Ascending aorta (tissue), 2 donors: Measurements from ENCODE around the gene SUZ12. TPM values are rescaled to one million over a fixed set of nuclear protein-coding genes. Genes with fewer than 3 reads are reported as not detected.
"Not testable (repeated sequence)": the region's sequence is repeated elsewhere in the genome, so short reads cannot be mapped to it uniquely, and the experiment has no call there.

Experiments
- DNase-seq, 2 donors: peaks; one replicate each; pipeline ENCODE4 v3.0.0-alpha.2; 2019; ENCODE audit warnings: low spot score in 2 of 2
- H3K27ac ChIP-seq, 2 donors: fragments of 200-600 bp; sonication (generic); one replicate each; pipeline ENCODE4 v1.5.1; 2016 to 2017; ENCODE audit warnings: mild to moderate bottlenecking in 1 of 2
- H3K27me3 ChIP-seq: fragments of 200-600 bp; sonication (generic); one replicate; pipeline ENCODE4 v1.5.1; 2017
- H3K36me3 ChIP-seq, 2 donors: fragments of 200-600 bp; sonication (generic); one replicate each; pipeline ENCODE4 v1.5.1; 2016
- H3K4me1 ChIP-seq, 2 donors: fragments of 200-600 bp; sonication (generic); one replicate each; pipeline ENCODE4 v1.5.1; 2016 to 2017; ENCODE audit warnings: mild to moderate bottlenecking in 1 of 2
- H3K4me3 ChIP-seq, 2 donors: fragments of 200-600 bp; sonication (generic); one replicate each; pipeline ENCODE4 v1.5.1; 2016 to 2017; ENCODE audit warnings: mild to moderate bottlenecking in 1 of 2
- H3K9me3 ChIP-seq, 2 donors: fragments of 200-600 bp; sonication (generic); one replicate each; pipeline ENCODE4 v1.5.1; 2016
- intact Hi-C: fragments of 100-400 bp; cut with DNase I; formaldehyde crosslinking; loops from one replicate; pipeline ENCODE4 v1.15.1; 2023
- total RNA-seq: library from RNA; depleted of rRNA; stranded (reverse); fragments of >200 nt; gene quantifications from one replicate; pipeline ENCODE4 v1.1.0, GENCODE V29; 2016

Gene SUZ12
- total RNA-seq, 1 donor from 2014 or later, result 6.5 TPM

GRCh38 chr17:32041306-32041875 lies 104.6 kb downstream of the SUZ12 start:
- H3K4me1 ChIP-seq, H3K27me3 ChIP-seq, intact Hi-C loops, H3K4me3 ChIP-seq, H3K9me3 ChIP-seq, H3K27ac ChIP-seq, DNase-seq: not testable (repeated sequence)
- H3K36me3 ChIP-seq, result peaks cover 32 to 36% of the 10 kb centered on the region in 2 donors

GRCh38 chr17:32042266-32042665 lies 105.5 kb downstream of the SUZ12 start:
- not testable (repeated sequence) for H3K4me3 ChIP-seq
- H3K36me3 ChIP-seq, result peaks cover 25 to 27% of the 10 kb centered on the region in 2 donors

DNA sequence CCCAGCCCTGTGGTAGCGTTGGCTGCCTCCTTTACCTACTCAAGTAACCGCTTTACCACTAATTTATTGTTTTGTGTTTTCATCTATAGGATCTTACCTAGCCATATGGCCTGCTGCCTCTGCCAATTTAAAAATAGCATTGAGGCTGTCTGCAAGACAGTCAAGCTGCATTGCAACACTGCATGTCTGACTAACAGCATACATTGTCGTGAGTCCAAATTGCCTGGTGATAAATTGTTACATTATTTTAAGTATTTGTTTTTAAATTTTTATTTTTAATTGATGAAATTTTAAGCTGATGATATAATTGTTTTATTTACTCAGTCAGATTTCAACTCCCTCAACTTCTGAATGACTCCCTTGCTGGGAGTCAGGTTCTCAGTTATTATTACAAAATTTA lies 108.8 kb downstream of the SUZ12 start:
- intact Hi-C loops, H3K27me3 ChIP-seq, H3K27ac ChIP-seq, H3K4me3 ChIP-seq, H3K9me3 ChIP-seq, DNase-seq, H3K4me1 ChIP-seq: not testable (repeated sequence)
- peaks cover 10 to 19% of the 10 kb centered on the region in 2 donors for H3K36me3 ChIP-seq

More at GRCh38 chr17:32042266-32042665, 105.5 kb downstream of the SUZ12 start:
- DNase-seq, H3K9me3 ChIP-seq, intact Hi-C loops, H3K27me3 ChIP-seq, H3K4me1 ChIP-seq, H3K27ac ChIP-seq: not testable (repeated sequence)

DNA sequence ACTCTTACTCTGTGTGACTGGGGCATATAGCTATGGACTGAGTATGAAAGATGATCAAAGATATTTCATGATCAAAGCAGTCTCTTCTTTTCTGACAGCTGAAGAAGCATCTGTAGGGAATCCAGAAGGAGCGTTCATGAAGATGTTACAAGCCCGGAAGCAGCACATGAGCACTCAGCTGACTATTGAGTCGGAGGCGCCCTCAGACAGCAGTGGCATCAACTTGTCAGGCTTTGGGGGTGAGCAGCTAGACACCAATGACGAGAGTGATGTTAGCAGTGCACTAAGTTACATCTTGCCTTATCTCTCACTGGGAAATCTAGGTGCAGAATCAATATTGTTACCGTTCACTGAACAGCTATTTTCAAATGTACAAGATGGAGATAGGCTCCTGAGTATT lies 110.9 kb downstream of the SUZ12 start:
- H3K27me3 ChIP-seq, intact Hi-C loops, H3K36me3 ChIP-seq, H3K4me3 ChIP-seq, H3K4me1 ChIP-seq, DNase-seq, H3K27ac ChIP-seq, H3K9me3 ChIP-seq: not testable (repeated sequence)

Other genes with a start within 250 kb of the SUZ12 start
- gene COPRS, start 77.8 kb upstream of the SUZ12 start, total RNA-seq, result 92.1 TPM
- gene UTP6, start 35.3 kb upstream of the SUZ12 start, total RNA-seq, result 64.3 TPM
- 0.75 TPM for gene LRRC37B, start 70.4 kb downstream of the SUZ12 start, total RNA-seq
- 17.2 TPM for gene RHOT1, start 205.5 kb downstream of the SUZ12 start, total RNA-seq